ENCODE data around the gene RALGAPA1.

The RALGAPA1 gene

DNA sequence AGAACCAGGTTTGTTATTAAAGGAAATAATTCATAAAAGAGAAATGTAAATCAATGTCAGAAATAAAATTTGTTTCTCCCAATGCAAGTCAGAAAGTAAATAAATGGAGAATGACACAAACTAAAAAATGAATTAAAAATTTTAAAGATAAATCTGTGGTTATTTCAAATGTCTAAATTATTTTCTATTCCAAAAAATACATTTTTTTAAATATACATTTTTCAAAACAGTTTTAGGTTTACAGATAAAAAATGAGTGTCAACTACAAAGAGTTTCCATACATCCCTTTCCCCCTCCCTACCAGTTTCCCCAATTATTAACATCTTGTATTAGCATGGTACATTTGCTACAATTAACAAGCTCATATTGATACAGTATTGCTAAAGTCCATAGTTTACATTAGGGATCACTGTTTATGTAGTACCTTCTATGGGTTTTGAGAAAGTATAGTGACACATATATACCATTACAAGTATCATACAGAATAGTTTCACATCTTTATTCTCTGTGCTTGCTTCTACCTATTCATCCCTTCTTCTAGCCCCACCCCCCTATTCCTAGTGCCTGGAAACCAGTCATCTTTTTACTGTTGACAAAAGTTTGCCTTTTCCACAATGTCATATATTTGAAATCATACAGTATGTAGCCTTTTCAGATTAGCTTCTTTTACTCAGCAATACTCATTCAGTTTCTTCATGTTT is 104.2 kb downstream of the RALGAPA1 start:
- Histone ChIP-seq H3F3A (ENCODE audit: control insufficient read depth, insufficient read depth) (no peaks in the 10 kb centered on the region), H3K4me1 (ENCODE audit: control insufficient read depth, low read length) (no peaks in the 10 kb centered on the region), H3K79me2 (ENCODE audit: control insufficient read depth, low read length) (no peaks in the 10 kb centered on the region), H4K20me1 (ENCODE audit: control insufficient read depth, insufficient read depth, low read depth, low read length) (no peaks in the 10 kb centered on the region), H3K27ac (ENCODE audit: low read depth, low read length) (no peak overlapping the region), H3K9me2 (replicated peaks; ENCODE audit: control insufficient read depth, low read length) (no peaks in the 10 kb centered on the region), H3K36me3 (ENCODE audit: control insufficient read depth, low read length) (no peaks in the 10 kb centered on the region), H3K4me3 (ENCODE audit: low read length) (no peak overlapping the region), H3K4me2 (ENCODE audit: low read length) (no peak overlapping the region), H3K27me3 (ENCODE audit: control insufficient read depth, low read length) (no peaks in the 10 kb centered on the region), H3K9me3 (ENCODE audit: control insufficient read depth, insufficient read depth, low read length) (no peaks in the 10 kb centered on the region)
- TF ChIP-seq, protein P1, sequence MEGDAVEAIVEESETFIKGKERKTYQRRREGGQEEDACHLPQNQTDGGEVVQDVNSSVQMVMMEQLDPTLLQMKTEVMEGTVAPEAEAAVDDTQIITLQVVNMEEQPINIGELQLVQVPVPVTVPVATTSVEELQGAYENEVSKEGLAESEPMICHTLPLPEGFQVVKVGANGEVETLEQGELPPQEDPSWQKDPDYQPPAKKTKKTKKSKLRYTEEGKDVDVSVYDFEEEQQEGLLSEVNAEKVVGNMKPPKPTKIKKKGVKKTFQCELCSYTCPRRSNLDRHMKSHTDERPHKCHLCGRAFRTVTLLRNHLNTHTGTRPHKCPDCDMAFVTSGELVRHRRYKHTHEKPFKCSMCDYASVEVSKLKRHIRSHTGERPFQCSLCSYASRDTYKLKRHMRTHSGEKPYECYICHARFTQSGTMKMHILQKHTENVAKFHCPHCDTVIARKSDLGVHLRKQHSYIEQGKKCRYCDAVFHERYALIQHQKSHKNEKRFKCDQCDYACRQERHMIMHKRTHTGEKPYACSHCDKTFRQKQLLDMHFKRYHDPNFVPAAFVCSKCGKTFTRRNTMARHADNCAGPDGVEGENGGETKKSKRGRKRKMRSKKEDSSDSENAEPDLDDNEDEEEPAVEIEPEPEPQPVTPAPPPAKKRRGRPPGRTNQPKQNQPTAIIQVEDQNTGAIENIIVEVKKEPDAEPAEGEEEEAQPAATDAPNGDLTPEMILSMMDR (IDR thresholded peaks at IDR 0.05; ENCODE audit: low read depth, low read length, poor library complexity, severe bottlenecking) = no peak
- no peak for TF ChIP-seq EZH2phosphoT487 (IDR thresholded peaks at IDR 0.05; ENCODE audit: borderline replicate concordance, low read length)

DNA sequence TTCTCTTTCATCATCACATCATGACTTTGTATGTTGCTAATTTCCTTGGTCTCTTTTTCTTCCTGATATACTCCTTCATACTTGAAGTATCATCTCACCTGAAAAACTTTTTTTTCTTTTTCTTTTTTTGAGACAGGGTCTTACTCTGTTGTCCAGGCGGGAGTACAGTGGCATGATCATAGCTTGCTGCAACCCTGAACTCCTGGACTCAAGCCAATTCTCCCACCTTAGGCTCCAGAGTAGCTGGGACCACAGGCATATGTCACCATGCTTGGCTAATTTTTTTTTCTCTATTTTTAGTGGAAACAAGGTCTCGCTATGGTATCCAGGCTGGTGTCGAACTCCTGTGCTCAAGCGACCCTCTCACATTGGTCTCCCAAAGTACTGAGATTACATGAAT is 107.6 kb downstream of the RALGAPA1 start:
- no peak overlapping the region for H3K4me2 ChIP-seq (ENCODE audit: low read length)
- H3K36me3 ChIP-seq (ENCODE audit: control insufficient read depth, low read length) = no peaks in the 10 kb centered on the region
- no peaks in the 10 kb centered on the region for H4K20me1 ChIP-seq (ENCODE audit: control insufficient read depth, insufficient read depth, low read depth, low read length)
- H3K27ac ChIP-seq (ENCODE audit: low read depth, low read length) = no peak overlapping the region
- no peaks in the 10 kb centered on the region for H3F3A ChIP-seq (ENCODE audit: control insufficient read depth, insufficient read depth)
- no peaks in the 10 kb centered on the region for H3K9me3 ChIP-seq (ENCODE audit: control insufficient read depth, insufficient read depth, low read length)
- no peaks in the 10 kb centered on the region for H3K9me2 ChIP-seq (replicated peaks; ENCODE audit: control insufficient read depth, low read length)
- TF ChIP-seq EZH2phosphoT487 (IDR thresholded peaks at IDR 0.05; ENCODE audit: borderline replicate concordance, low read length) = no peak
- TF ChIP-seq, protein P1 (IDR thresholded peaks at IDR 0.05; ENCODE audit: low read depth, low read length, poor library complexity, severe bottlenecking) = no peak
- H3K4me1 ChIP-seq (ENCODE audit: control insufficient read depth, low read length) = no peaks in the 10 kb centered on the region
- H3K79me2 ChIP-seq (ENCODE audit: control insufficient read depth, low read length) = no peaks in the 10 kb centered on the region
- H3K4me3 ChIP-seq (ENCODE audit: low read length) = no peak overlapping the region
- H3K27me3 ChIP-seq (ENCODE audit: control insufficient read depth, low read length) = no peaks in the 10 kb centered on the region

DNA sequence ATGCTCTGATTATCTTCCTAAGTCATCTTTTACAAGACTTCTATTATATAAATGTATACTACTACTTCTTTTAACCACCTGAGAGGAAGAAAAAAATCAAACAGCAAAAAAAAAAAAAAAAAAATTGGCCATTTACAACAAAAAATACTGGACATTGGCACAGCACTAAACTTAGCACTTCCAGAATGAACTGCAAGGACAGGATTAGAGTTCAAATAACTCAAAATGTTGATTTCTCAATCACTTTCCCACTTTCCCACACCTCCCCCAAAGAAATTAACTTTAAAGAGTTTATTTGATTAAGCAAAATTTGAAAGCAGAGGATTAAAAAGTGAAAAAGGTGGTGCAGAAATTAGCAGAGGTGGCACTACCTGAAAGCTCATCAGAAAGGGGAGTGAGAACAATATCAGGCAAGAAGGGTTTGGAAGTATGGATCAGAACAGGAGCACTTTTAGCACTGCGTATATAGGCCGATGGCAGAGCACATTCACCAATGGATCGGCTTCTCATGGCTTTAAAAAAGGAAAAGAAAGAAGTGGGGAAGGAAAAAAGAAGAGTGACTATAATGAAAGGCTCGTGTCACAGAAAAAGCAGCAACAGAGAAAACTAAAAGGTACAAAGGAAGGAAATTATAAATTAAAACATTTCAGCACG is 109.2 kb downstream of the RALGAPA1 start:
- Histone ChIP-seq H3K4me3 (ENCODE audit: low read length) (no peak overlapping the region), H3F3A (ENCODE audit: control insufficient read depth, insufficient read depth) (no peaks in the 10 kb centered on the region), H3K36me3 (ENCODE audit: control insufficient read depth, low read length) (no peaks in the 10 kb centered on the region), H4K20me1 (ENCODE audit: control insufficient read depth, insufficient read depth, low read depth, low read length) (no peaks in the 10 kb centered on the region), H3K27me3 (ENCODE audit: control insufficient read depth, low read length) (no peaks in the 10 kb centered on the region), H3K4me1 (ENCODE audit: control insufficient read depth, low read length) (no peaks in the 10 kb centered on the region), H3K4me2 (ENCODE audit: low read length) (no peak overlapping the region), H3K79me2 (ENCODE audit: control insufficient read depth, low read length) (no peaks in the 10 kb centered on the region), H3K9me3 (ENCODE audit: control insufficient read depth, insufficient read depth, low read length) (no peaks in the 10 kb centered on the region), H3K27ac (ENCODE audit: low read depth, low read length) (no peak overlapping the region), H3K9me2 (replicated peaks; ENCODE audit: control insufficient read depth, low read length) (no peaks in the 10 kb centered on the region)
- TF ChIP-seq EZH2phosphoT487 (IDR thresholded peaks at IDR 0.05; ENCODE audit: borderline replicate concordance, low read length) = no peak
- TF ChIP-seq, protein P1 (IDR thresholded peaks at IDR 0.05; ENCODE audit: low read depth, low read length, poor library complexity, severe bottlenecking) = no peak

Measured in DOHH2 (cell line).